GM19351 (cell line): ENCODE measurements around the gene AMOT.
A peak's percentile ranks its signal among the peaks of the same experiment; 100 is the strongest.
"Not testable (repeated sequence)": the region's sequence is repeated elsewhere in the genome, so short reads cannot be mapped to it uniquely, and the experiment has no call there.

Source experiments
- ATAC-seq: cut with Tn5 transposase; IDR thresholded peaks from one replicate; pipeline ENCODE4 v1.9.1; 2021; ENCODE audit warnings: mild to moderate bottlenecking, moderate library complexity; ENCODE audit not compliant: unreplicated experiment

The AMOT gene, protein sequence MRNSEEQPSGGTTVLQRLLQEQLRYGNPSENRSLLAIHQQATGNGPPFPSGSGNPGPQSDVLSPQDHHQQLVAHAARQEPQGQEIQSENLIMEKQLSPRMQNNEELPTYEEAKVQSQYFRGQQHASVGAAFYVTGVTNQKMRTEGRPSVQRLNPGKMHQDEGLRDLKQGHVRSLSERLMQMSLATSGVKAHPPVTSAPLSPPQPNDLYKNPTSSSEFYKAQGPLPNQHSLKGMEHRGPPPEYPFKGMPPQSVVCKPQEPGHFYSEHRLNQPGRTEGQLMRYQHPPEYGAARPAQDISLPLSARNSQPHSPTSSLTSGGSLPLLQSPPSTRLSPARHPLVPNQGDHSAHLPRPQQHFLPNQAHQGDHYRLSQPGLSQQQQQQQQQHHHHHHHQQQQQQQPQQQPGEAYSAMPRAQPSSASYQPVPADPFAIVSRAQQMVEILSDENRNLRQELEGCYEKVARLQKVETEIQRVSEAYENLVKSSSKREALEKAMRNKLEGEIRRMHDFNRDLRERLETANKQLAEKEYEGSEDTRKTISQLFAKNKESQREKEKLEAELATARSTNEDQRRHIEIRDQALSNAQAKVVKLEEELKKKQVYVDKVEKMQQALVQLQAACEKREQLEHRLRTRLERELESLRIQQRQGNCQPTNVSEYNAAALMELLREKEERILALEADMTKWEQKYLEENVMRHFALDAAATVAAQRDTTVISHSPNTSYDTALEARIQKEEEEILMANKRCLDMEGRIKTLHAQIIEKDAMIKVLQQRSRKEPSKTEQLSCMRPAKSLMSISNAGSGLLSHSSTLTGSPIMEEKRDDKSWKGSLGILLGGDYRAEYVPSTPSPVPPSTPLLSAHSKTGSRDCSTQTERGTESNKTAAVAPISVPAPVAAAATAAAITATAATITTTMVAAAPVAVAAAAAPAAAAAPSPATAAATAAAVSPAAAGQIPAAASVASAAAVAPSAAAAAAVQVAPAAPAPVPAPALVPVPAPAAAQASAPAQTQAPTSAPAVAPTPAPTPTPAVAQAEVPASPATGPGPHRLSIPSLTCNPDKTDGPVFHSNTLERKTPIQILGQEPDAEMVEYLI

DNA sequence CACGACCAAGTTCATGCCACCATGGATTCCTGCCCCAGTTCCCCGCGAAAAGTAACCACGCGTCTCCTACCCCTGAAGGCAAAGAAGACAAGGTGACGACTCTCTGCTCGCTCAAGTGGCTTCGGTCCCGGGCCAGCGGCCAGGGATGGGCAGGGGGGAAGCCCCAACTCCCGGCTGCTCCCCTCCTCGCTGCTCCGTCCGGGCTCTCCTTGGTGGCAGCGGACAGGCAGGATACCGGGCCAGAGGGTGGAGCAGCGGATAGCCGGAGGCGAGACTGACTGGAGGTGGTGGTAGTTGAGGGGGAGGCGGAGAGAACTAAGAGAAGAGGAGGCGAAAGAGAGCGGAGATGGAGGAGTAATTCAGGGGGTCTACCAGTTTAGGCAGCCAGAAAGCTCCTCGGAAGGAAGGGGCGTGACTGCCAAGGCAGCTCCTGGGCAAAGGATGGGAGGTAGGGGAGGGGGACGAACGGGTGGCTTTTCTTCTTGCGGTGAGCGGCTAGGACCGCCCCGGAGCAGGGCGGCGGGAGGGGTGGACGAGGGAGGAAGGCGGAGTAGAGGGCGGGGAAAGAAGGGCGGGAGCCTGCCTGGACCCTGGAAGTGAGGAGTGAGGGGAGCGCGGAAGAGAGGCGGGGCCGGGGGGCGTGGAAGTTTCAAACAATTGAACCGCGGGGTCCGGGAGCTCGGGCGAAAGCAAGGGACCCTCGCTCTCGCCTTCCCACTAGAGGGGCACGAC is at the start of gene AMOT:
TSS of gene AMOT (minus strand) at position 450 of the 732 bp plus-strand sequence. CDS start 17,705 bp downstream, outside the sequence.
- ATAC-seq, result peak; percentile 53

DNA sequence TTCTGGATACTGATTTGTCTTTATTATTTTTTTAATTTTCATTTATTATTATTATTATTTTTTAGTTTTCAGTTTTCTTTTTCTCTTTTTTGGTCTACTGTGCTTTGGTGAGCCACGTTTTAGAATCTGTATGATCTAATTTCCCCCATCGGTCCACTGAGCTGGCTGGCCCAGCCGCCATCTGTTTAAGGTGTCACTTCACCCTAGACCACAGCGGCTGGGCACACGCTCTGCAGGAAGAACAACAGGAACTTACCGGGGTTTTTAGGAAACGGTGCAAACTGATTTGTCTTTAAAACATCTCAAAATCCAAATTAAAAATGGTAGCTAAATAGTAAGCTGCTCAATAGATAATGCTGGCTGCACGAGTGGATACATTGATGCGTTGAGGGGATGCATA is 48.8 kb upstream of the AMOT start:
- no peak for ATAC-seq

DNA sequence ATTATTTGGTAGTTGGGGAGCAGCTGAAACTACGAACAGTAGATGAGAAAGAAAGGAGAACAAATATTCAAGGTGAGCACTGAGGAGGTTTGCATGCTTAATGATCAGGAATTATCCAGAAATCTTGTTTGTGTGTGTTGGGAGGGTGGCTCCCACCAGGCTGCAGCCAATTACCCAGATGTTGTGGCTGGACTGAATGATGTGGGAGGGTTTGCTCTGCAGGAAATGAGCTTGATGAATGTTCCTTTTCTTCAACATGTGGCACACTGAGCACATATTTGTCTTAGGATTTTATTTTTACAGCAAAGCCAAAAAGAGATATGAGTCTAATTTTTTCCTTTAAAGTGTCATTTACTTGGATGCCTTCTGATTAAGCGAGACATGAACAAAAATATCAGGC is 48.3 kb upstream of the AMOT start:
- no peak for ATAC-seq

DNA sequence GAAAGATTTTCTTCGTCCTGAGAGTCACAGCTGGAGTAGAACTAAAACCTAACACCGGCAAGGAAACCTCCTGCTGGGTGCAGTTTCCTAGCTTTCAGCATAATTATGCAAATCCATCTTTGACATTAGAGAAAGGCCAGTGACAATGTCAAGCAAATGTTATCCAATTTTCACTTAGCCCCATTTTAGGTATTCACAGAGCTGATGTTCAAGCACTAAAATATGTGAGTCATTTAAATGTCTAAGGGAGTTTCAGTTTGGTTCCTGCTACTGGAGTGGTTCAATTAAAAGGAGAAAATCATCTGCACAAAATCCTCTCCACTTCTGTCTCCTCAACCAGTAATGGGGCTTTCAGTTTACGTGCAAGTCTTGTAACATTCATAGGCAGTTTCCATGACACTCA is 37.1 kb upstream of the AMOT start:
- ATAC-seq, result peak; percentile 62

DNA sequence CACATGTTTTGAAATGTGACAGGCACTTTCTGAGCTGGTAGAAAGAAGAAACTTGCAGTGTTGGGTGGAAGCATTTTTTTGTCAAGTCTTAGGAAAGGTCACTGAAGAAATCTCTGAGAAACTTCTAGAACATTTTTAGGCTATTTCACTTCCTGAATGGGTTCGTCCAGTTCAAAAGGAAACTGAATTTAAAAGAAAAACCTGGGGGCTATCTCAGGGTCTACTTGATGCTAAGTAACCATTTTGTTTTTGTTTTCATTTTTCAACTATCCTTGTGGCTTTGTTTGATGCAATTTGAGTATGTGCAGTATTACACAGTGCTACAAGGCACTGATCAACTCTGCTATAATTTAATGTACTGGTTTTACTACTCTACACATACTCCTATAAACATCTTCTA is 34.0 kb upstream of the AMOT start:
- ATAC-seq, result no peak

DNA sequence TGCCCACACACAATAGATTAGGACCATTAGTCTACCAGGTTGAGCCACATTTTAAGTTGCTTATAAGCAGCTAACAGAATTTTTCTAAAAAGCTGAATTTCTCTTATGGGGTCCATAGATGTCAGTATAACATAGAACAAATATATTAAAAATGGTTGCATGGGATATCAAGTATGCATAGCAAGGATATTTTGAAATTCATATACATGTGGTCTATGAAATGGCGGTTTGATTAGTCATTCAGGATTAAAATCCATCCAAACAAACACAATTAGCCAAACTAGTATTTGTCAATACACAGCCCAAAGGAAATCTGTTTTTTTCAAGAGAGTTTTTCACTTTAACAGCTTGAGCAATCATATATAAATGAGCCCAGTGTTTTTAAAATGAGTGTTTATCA is 33.5 kb upstream of the AMOT start:
- no peak for ATAC-seq

DNA sequence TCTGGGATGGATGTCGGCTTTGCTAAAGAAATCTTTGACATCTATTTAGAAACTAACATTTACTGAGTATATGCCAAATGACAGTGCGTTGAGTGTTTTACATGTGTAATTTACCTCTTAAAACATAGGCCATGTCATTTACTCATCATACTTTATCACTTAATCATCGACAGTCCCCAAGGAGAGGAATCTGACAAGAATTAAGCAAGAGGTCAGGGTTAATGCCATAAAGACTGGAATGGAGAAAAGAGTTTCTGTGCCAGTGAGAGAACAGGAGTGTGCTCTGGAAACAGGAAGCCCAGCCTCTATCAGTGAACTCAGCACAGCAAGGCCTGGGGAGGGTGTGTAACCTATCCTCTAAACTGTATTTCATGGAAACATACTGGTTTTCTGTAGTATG is 28.0 kb upstream of the AMOT start:
- no peak for ATAC-seq

DNA sequence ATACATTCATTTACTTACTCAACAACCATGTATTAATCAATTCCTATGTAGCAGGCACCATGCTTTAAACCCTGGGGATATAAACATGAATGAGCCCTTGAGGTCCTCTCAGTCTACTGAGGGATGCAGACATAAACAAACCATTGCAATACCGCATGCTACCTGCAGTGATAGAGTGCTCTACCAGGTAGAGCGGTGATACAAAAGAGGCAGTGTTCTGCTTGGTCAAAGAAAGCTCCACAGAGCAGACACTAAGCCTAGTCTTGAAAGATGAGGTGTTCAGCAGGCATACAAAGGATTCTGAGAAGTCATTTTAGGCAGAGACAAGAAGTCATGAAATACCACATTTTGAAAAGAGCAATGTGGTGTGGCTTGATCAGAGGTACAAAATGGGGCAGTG is 26.9 kb upstream of the AMOT start:
- ATAC-seq, result peak; percentile 97

DNA sequence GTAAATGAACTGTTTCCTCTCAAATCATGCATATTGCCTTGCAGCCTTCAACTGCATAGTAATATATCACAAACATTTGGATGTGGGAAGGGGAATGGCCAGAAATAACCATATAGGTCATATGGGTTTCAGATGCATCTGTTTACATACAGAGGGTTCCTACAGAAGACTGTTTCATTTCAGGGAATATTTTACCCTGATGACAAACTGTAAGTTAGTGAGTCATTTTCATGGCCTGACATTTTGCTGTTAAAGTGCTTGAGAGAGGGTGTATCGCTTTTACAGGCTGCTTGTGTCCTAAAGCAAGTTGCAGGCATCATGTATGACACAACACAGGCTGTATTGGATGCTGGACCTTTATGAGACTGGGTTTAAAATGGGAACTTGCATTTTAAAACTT is 25.5 kb upstream of the AMOT start:
- no peak for ATAC-seq

DNA sequence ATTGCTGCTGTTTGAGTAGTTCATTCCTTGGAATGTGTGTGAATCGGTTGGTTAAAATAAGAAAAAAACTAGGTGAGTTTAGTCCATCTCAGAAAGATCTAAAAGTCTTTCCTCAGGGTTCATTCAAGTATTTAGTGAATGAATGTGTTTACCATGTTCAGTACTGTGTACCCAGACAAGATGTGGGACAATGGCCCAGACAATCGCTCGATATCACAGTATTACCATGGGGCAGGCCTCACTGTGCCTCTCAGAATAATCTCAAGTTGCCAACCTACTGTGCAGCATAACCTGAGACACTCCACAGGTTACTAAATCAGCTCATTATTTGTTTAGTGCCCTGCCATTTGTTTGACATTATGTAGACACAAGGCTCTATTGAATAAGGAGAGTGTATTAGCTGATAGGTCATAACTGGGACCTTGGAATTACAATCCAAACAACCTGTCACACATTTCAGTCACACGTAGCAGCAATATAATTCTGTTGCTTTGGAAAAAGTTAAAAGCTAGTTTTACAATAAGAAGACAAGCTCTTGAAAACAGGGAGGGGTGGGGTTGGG is 24.9 kb upstream of the AMOT start:
- ATAC-seq, result no peak

DNA sequence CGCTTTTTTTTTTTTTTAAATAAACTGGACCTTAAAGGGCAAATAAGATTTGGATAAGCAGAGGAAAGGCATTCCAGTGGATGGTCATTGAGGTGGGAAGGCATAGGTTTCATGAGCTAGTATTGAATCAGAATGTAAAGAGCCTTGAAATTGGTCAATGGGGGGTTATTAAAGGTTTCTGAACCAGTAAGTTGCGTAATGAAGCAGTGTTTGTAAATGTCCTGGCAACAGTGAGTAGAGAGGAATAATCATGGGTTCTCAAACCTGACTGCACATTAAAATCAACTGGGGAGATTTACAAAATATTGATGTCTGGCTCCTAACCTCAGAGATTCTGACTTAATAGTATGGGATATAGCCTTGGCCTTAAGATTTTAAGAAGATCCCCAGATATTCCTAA is 23.2 kb upstream of the AMOT start:
- ATAC-seq, result no peak

DNA sequence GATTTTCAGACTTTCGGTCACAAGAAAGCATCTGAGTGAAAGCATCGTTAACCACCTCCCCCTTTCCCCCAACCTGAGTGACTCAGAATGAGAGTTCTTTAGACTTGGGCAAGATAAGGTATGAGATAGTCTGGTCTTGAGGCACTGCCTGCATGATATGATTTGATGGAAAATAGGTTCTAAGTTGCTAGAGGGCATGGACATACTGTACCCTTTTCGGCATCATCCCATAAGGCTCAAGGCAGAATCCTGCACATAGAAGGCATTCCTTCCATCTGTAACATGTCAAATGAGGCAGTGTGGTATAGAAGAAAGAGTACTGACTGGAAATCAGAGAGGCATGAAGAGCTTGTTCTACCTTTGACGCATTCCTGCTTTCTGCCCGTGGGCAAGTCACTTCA is 16.8 kb upstream of the AMOT start:
- ATAC-seq, result no peak

DNA sequence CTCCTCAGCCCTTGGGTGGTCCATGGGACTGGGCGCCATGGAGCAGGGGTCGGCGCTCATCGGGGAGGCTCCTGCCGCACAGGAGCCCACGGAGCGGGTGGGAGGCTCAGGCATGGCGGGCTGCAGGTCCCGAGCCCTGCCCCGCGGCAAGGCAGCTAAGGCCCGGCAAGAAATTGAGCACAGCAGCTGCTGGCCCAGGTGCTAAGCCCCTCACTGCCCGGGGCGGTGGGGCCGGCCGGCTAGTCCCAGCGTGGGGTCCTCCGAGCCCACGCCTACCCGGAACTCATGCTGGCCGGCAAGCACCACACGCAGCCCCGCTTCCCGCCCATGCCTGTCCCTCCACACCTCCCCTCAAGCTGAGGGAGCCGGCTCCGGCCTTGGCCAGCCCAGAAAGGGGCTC is 14.3 kb upstream of the AMOT start:
- ATAC-seq, result not testable (repeated sequence)

DNA sequence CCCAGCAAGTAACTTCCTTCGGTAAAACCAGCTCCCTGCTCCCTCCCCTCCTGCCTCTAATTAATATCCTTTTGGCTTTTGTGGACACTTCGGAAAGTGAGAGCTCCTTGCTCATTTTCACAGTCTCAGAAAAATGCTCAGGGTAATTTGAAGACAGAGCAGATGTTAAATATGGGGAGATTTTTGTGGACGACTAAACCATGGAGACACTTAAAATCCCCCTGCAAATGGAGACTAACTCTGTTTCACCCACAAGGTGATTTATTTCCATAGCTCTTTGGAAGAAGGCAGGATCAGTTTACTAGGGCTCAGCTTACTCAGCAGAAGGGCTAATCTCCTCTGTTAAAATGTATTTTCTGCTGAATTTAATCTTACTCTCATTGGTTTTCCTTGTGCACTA is 12.2 kb upstream of the AMOT start:
- ATAC-seq, result no peak

DNA sequence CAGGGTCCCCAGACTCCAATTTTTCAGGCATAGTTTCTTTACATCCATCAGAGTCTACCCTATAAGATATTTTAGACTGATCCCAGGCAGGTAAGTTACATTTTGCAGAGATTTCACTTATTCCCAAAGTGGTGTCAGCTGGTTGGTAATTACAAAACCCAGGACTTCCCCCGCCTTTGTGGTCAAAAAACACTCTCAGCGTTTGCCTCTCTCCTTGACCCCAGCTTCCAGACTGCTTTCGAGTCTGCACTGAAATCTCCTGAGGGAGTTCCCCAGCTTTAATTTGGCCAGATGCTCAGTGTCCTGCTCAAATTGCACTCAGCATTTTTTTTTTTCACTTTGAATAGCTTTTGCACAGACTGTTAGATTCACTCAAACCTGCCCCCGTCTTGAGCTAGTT is 11.2 kb upstream of the AMOT start:
- peak; percentile 67 for ATAC-seq

DNA sequence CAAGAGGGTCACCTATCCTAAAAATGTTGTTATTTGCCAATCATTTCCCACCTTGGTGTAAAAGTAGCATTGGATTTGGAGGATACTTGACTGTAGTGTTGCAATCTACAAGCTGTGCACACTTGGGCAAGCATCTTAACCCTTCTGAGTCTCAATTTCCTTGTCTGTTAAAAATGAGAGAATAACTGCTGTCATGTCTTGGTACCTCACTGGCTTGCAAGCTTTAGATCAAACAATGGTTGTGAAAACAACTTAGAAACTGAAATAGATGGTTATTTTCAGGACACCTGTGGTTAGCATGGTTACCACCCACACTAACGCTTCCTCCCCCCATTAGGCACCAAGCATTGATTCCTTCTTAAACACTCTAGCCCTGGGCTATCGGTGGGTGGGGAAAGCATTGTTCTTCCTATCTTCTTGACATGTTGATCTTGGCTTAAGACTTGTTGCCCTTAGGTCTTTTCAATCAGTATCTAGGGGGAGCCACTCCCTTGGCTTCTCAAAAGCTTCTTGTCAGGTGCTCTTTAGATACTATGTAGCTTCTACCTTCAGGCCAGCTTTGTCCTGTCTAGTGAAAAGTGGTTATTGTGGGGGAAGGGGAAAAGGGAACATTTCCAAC is 10.6 kb upstream of the AMOT start:
- ATAC-seq, result peak; percentile 82

DNA sequence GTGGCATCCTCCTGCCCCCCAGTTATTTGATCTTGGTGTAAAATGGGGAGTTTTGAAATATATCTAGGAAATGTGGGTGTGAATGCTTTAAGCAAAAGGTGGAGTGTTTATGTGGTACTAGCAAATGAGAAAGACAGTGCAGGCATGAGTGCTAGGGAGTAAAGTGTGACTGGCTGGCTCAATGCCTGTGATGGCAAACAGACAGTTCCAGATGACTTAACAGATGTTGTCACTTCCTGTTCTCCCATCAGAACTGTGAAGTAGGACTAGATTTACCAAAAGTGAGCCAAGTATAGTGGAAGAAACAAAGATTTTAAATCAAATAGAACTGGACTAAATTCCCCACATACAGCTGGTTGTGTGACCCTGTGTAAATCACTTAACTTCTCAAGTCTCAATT is 8.4 kb upstream of the AMOT start:
- ATAC-seq, result no peak

DNA sequence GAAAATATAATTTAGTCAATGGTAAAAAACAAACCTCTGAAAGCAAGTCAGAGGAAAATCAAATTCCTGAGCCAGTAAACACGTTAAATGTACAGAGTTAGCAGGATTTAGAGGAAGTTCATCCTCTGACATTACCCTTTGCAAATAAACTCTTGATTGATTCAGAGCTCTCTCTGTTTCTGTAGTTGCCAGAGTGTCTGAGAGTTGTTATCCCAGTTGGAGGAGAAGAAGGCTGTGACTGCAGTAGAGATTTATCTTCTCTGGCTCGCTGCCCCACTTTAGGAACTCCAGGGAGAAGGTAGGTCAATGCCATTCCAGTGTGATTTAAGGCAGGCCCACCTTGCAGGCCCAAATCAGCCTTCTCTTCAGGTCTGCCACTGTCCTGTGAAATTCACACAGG is 6.2 kb upstream of the AMOT start:
- ATAC-seq, result no peak

DNA sequence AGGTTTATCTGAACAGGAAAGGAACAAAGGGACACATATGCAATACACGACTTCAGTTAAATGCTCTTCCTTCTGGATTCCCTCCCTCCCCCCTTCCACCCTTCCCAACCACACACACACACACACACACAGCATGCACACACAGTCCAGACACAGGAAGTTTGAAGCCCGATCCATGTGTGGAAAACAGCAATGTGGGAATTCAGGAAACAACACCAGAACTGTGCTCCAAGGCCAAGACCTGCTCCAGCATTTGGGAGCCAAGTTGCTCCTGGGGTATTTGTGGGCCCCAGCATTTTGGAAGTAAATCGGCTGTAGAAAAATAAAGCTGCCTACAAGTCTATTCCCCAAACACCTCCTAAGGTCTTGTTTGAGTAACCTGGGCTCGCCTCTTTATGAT is 5.6 kb upstream of the AMOT start:
- ATAC-seq, result no peak

DNA sequence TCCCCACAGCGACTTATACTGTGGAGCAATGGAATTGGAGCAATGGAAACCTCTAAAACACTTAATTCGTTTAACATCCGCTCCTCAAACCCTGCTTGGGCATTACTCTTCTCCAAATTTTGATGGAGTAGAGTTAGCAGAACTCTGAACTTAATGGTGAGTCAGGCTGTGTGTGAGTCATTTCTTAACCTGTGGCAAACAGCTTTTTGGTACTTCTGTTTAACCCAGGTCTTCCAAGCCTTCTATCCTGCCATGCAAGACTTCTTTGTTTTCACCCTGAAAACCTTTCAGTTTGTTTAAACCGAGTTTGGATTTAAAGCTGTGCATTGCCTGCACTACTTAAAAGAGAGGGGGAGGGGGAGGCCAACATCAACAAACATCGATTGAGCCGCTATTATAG is 3.6 kb upstream of the AMOT start:
- ATAC-seq, result peak; percentile 30
